Measurements from ENCODE around the gene TRPM2. TPM values are rescaled to one million over a fixed set of nuclear protein-coding genes. Genes with fewer than 3 reads are reported as not detected.

Gene TRPM2
- total RNA-seq, 4 donors from 2014 or later = 0.29 to 3.1 (median 1.8) TPM

GRCh38 chr21:44322621-44323325 lies 30.6 kb upstream of the TRPM2 start:
- H3K4me3 ChIP-seq = no peak overlapping the region
- H3K27me3 ChIP-seq = no peaks in the 10 kb centered on the region
- DNase-seq = no peak
- no peak overlapping the region for H3K27ac ChIP-seq
- no peaks in the 10 kb centered on the region for H3K9me3 ChIP-seq
- intact Hi-C loops (cut with DNase I; ENCODE audit: low total_unique reads) = no loop called here
- H3K36me3 ChIP-seq = no peaks in the 10 kb centered on the region
- TF ChIP-seq, protein P1, sequence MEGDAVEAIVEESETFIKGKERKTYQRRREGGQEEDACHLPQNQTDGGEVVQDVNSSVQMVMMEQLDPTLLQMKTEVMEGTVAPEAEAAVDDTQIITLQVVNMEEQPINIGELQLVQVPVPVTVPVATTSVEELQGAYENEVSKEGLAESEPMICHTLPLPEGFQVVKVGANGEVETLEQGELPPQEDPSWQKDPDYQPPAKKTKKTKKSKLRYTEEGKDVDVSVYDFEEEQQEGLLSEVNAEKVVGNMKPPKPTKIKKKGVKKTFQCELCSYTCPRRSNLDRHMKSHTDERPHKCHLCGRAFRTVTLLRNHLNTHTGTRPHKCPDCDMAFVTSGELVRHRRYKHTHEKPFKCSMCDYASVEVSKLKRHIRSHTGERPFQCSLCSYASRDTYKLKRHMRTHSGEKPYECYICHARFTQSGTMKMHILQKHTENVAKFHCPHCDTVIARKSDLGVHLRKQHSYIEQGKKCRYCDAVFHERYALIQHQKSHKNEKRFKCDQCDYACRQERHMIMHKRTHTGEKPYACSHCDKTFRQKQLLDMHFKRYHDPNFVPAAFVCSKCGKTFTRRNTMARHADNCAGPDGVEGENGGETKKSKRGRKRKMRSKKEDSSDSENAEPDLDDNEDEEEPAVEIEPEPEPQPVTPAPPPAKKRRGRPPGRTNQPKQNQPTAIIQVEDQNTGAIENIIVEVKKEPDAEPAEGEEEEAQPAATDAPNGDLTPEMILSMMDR (IDR thresholded peaks at IDR 0.05) = no peak
- TF ChIP-seq POLR2A (IDR thresholded peaks at IDR 0.05) = no peak
- no peaks in the 10 kb centered on the region for H3K4me1 ChIP-seq

DNA sequence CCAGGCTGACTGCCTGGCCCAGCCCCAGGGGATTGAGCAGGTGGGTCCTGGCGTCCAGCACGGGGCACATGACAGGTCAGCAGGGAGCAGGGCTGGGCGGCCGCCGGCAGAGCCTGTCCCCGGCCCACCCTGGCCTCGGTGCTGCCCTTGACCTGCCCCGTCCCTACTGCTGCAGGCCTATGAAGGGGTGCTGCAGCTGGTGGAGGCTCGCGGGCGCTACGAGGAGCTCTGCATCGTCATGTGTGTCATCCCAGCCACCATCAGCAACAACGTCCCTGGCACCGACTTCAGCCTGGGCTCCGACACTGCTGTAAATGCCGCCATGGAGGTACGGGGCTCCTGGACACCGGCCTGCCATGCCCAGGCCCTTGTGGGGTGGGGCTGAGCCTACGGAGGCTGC lies 29.8 kb upstream of the TRPM2 start:
- intact Hi-C loops (cut with DNase I; ENCODE audit: low total_unique reads) = no loop called here
- no peaks in the 10 kb centered on the region for H3K27me3 ChIP-seq
- H3K9me3 ChIP-seq = no peaks in the 10 kb centered on the region
- H3K4me3 ChIP-seq = no peak overlapping the region
- TF ChIP-seq POLR2A (IDR thresholded peaks at IDR 0.05) = no peak
- TF ChIP-seq, protein P1 (IDR thresholded peaks at IDR 0.05) = no peak
- H3K4me1 ChIP-seq = no peaks in the 10 kb centered on the region
- no peaks in the 10 kb centered on the region for H3K36me3 ChIP-seq
- no peak overlapping the region for H3K27ac ChIP-seq
- no peak for DNase-seq

DNA sequence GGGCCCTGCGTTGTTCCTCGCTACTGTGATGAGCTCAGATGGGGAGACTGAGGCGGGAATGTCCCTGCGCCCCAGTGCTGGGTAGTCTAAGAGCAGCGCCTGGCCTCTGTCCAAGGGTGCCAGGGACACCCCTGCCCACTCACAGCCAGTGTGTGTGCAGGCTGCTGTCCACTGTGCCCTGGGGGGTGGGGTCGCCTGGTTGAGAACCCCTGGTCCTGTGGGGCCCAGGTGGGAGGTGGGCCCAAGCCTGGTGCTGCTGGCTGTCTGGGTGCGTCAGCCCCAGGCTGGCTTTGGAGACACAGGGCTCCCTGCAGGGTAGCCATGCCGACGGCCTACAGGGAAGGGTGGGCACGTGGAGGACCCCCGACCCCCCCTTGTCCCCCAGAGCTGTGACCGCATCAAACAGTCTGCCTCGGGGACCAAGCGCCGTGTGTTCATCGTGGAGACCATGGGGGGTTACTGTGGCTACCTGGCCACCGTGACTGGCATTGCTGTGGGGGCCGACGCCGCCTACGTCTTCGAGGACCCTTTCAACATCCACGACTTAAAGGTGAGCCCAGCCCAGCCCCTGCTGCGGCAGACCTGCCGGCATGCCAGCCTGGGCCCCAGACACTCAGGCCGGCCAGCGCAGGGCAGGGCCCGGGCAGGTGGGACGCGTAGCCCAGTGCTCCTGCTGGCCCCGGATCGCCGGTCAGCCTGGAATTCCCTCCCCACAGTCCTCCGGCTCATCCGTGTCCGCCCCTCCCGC lies 29.1 kb upstream of the TRPM2 start:
- DNase-seq = no peak
- intact Hi-C loops (cut with DNase I; ENCODE audit: low total_unique reads) = no loop called here
- no peaks in the 10 kb centered on the region for H3K27me3 ChIP-seq
- H3K36me3 ChIP-seq = no peaks in the 10 kb centered on the region
- no peaks in the 10 kb centered on the region for H3K9me3 ChIP-seq
- no peak overlapping the region for H3K27ac ChIP-seq
- TF ChIP-seq POLR2A (IDR thresholded peaks at IDR 0.05) = no peak
- no peaks in the 10 kb centered on the region for H3K4me1 ChIP-seq
- no peak overlapping the region for H3K4me3 ChIP-seq

DNA sequence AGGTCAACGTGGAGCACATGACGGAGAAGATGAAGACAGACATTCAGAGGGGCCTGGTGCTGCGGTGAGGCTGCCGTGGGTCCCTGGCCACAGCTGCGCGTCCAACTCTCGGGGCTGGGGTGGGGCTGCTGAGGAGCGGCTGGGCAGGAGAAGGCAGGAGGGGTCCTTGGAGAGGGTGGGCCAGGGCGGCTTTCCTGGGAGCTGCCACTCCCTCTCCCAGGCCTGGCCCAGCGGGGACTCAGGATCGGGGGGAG lies 28.6 kb upstream of the TRPM2 start:
- Histone ChIP-seq H3K4me3 (no peak overlapping the region), H3K36me3 (no peaks in the 10 kb centered on the region), H3K27ac (no peak overlapping the region), H3K27me3 (no peaks in the 10 kb centered on the region), H3K9me3 (no peaks in the 10 kb centered on the region), H3K4me1 (no peaks in the 10 kb centered on the region)
- TF ChIP-seq, protein P1 (IDR thresholded peaks at IDR 0.05) = no peak
- no peak for TF ChIP-seq POLR2A (IDR thresholded peaks at IDR 0.05)
- intact Hi-C loops (cut with DNase I; ENCODE audit: low total_unique reads) = no loop called here
- DNase-seq = no peak

- H3K4me1 ChIP-seq = no peaks in the 10 kb centered on the region
- intact Hi-C loops (cut with DNase I; ENCODE audit: low total_unique reads) = no loop called here
- H3K27ac ChIP-seq = no peak overlapping the region
- TF ChIP-seq POLR2A (IDR thresholded peaks at IDR 0.05) = no peak
- TF ChIP-seq, protein P1 (IDR thresholded peaks at IDR 0.05) = no peak
- DNase-seq = no peak
- no peak overlapping the region for H3K4me3 ChIP-seq
- no peaks in the 10 kb centered on the region for H3K9me3 ChIP-seq
- no peaks in the 10 kb centered on the region for H3K27me3 ChIP-seq
- no peaks in the 10 kb centered on the region for H3K36me3 ChIP-seq
Measured at GRCh38 chr21:44325386-44326271, 27.8 kb upstream of the TRPM2 start.
